ENCODE measurements around the gene CTNNA3.

GRCh38 chr10:66836771-66837170, 859.2 kb downstream of the CTNNA3 start:
- TF ChIP-seq POLR2A (IDR thresholded peaks at IDR 0.05) (no peak), CTCF (IDR thresholded peaks at IDR 0.05) (no peak)
